HG02981 (cell line): ENCODE data around the gene GSX2.

Experiments used
- ATAC-seq: cut with Tn5 transposase; IDR thresholded peaks from one replicate; pipeline ENCODE4 v1.9.1; 2021; ENCODE audit warnings: mild to moderate bottlenecking, moderate library complexity; ENCODE audit not compliant: unreplicated experiment

GSX2 gene

DNA sequence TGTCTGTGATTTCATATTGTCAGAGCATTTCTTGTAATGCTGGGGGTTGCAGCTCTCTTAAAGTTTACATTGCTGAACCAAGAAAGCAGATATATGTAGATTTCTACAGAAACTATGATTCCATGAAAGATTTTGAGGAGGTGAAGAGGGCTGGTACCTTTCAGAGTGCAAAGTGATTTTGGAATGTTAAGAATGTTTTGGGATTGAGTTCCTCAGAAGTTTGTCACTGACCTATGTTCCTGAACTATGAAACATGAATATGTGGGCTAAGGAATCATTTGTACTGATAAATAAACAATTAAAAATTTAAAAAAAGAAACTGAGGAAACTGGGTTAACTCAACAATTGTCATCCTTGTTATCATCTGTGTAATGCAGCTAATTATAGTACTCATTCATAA lies 23.3 kb upstream of the GSX2 start:
- no peak for ATAC-seq

GRCh38 chr4:54077812-54078211 lies 22.2 kb upstream of the GSX2 start:
- no peak for ATAC-seq

DNA sequence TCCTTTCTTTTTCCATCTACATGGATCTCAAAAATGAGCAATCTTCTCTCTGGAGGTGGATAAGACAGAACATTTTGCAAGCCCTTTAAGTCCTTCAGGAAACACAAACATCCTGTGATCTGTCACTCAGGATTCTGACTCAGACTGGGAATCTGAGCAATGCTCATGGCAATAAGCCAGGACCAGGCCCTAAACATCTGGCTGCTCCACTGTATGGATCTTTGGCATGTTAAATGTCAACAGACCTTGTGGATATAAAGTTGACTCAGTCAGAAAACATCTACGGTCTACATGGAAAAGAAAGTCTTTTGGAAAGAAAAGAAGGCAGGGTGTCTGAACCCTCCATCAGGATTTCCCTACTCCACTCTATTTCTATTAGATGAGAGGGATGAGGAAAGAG lies 17.8 kb upstream of the GSX2 start:
- ATAC-seq, result no peak

- ATAC-seq, result no peak
Measured at GRCh38 chr4:54085284-54085683, 14.7 kb upstream of the GSX2 start.

GRCh38 chr4:54089875-54090274 lies 10.1 kb upstream of the GSX2 start:
- no peak for ATAC-seq

- ATAC-seq, result no peak
Measured at GRCh38 chr4:54090404-54090803, 9.6 kb upstream of the GSX2 start.

DNA sequence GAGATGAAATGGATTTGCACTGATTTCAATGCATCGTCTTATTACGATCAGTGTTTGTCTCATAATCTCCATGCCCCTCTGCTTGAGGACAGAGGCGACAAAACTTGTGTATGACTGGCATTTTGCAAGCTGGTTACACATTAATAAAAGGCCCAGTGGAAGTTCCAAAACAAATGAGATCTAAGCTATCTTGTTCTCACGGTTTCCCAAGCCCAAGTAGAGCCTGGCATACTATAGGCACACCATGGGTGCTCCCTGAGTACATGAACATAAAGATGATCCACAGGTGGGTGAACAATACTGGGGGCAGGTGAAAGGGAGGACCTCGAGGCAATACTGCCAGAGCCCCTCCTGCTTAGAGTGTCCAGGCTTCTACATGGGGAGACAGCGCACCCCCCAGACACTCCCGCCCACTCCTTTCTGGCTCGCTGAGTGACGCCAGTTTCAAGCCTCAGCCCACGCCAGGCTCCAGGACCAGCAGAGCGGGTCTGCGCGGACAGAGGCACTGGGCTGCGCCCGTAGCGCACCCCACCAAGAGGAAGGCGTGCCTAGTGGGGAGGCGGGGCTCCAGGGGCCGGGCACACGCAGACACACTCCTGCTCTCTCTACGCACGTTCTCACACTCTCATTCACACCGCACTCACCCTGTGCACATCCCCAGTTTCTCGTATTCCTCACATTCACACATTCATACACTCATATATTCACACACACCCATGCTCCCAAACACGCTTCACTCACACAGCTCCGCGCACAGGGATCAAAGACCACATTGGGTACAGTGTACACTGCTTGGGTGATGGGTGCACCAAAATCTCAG lies 8.9 kb upstream of the GSX2 start:
- ATAC-seq, result no peak

- ATAC-seq, result peak; percentile 54
Measured at GRCh38 chr4:54091637-54092404, 8.1 kb upstream of the GSX2 start.

DNA sequence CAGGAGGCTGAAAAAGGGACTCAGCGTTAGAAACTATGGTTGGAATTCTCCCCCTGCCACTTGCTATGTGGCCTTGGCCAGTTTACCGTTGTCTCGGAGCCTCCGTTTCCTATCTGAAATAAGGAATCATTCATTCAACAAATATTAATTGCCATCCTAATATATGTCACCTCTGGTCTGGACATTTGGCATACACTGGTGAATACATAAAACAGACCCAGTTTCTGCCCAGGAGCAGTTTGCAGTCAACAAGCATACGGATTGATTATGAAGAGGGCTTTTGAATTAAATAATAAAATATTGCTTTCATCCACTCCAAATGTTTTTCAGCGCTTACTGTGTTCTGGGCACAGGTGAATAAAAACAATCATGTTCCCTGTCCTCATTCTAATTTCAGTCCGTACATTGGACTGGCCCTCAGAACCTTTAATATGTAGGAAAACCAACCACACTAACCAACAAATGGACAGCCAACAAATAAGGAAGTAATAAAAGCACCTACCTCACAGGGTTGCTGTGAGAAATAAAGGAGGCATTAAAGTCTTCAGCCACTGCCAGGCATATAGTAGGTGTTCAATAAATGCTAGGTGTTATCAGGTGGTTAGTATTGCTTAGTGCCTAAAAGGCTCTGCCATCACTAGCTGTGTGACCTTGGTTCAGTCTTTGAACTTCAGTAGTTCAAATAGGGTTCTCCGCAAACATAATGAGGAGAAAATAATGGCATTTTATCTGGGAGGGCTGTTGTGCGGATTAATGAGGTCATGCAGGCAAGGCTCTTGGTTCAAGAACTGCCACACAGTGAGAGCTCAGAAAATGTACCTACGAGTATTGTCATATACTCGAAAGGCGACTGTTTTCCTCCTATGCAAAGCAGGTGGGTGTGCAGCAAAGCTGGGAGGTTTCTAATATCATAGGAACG lies 7.3 kb upstream of the GSX2 start:
- no peak for ATAC-seq

DNA sequence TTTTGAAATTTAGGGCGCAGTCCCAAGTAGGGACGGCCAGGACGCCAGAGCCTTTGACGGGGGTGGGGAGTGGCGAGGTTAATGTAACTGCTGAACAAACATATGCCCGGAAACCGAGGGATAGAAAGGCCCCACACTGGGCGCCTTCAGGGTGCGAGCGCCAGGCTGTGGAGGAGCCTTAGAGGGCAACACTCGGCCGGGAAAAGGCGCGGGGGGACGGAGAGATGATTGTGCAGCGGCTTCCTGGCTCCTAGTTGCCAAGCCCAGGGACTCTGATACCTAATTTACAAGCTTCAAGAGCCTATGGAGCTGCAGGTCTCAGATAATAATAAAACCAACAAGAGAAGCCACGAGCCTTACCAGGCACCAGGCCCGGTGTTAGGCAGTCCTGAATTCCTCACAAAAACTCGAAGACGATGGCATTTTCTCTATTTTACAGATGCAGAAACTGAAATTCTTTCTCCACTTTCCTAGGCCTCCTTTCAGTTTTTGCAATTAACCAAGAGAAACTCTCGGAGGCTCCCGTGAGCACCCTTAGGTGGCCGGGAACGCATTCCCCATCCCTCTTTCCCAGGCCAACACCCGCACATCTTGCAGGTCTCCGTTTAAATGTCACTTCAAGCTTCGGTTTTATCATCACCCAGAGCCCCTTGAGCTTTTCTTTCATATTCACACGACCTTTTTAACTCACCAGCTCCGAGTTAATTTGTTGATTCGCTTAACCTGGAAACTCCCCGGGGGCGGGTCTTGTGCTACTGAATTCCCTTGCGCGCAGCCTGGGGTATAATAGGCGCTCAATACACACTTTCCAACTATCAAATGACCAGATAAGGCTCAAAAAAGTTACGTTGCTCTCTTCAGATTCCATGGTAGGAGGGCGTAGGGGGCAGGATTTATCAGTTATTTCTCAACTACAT lies 6.4 kb upstream of the GSX2 start:
- ATAC-seq, result no peak

GRCh38 chr4:54094451-54094850 lies 5.5 kb upstream of the GSX2 start:
- ATAC-seq, result no peak

DNA sequence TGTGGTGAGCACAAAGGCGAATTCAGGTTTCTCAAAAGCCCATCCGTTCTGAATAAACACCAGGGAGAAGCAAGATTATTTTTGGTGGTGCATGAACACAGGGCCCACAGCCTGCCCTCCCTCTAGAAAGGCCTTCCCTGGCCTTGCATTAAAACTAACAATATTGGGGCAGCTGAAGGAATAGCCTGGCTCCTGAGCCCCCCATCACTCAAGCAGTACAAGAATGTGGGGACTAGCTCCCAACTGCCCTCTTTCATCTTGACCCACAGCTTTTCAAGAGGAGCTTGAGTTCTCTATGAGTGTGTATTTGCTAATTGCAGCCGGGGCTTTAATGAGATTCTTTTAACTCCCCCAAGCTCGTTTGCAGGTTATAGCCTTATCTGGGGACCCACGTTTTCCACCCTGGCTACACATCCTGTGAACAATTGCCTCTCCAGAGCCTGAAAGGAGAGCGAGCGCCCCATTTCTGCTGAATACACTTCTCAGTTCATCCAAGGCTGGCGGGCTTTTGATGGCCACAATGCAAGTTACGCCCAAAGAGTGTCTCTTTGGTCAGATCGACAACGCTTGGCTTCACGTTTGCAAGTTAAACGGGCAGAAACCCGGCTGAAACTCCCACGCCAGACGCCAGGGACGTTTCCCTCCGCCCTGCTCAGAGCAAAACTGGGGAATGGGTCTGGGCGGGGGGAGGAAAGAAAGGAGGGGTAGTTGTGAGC lies 4.7 kb upstream of the GSX2 start:
- no peak for ATAC-seq

DNA sequence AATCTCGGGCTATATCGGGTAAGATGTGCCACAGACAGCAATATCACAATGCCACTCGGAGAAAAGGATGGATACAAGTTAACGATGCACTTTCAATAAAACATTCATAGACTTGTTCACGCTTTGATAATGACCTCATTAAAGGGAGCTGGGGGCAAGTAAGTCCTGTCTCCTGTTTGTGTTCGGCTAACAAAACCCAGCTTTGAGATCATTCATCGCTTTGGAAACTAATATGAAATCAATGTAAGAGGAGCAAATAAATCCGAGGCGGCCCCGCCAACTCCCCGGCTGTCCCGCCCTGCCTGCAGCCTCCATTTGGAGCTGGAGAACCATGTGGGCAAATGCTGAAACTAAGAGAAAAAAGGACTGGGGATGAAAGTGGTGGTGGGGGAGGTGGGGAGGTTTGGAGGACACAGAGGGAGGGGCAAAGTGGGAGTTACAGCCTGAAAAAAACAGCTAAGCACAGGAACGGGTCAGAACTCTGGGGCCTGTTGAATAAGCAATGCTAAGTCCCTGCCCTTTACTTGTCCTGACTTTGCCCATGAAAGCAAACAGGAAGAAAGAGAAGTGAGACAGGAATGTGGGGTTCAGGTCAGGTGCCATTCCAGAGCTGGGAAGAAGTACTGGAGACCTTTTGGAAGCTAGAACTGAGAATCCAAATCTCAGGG lies 3.5 kb upstream of the GSX2 start:
- ATAC-seq, result no peak

DNA sequence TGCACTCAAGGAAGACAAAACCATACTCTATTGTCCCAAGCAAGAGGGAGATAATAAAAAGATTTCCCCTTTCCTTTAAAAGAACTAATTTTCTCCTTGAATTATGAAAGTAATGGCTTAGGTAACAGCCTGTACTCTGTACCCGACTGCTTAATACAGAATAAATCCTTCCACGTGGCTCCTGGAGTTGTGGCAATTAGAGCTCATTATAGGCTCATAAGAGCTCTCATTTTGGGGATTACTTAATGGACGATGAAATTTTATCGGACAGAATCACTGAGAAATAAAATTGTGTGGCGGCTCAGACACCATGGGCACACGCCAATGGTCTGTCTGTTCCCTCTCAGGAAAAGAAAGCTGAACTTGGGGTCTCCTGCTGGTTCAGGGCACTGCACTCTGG lies 2.8 kb upstream of the GSX2 start:
- ATAC-seq, result no peak

GRCh38 chr4:54098375-54098774 lies 1.6 kb upstream of the GSX2 start:
- ATAC-seq, result no peak

- no peak for ATAC-seq
Measured at GRCh38 chr4:54099287-54099747, 646 bp upstream of the GSX2 start.

- no peak for ATAC-seq
Measured at GRCh38 chr4:54100595-54101189, 729 bp downstream of the GSX2 start.

GRCh38 chr4:54101190-54102041 lies 1.5 kb downstream of the GSX2 start:
- no peak for ATAC-seq
